ENCODE data around the gene AR.

AR gene

DNA sequence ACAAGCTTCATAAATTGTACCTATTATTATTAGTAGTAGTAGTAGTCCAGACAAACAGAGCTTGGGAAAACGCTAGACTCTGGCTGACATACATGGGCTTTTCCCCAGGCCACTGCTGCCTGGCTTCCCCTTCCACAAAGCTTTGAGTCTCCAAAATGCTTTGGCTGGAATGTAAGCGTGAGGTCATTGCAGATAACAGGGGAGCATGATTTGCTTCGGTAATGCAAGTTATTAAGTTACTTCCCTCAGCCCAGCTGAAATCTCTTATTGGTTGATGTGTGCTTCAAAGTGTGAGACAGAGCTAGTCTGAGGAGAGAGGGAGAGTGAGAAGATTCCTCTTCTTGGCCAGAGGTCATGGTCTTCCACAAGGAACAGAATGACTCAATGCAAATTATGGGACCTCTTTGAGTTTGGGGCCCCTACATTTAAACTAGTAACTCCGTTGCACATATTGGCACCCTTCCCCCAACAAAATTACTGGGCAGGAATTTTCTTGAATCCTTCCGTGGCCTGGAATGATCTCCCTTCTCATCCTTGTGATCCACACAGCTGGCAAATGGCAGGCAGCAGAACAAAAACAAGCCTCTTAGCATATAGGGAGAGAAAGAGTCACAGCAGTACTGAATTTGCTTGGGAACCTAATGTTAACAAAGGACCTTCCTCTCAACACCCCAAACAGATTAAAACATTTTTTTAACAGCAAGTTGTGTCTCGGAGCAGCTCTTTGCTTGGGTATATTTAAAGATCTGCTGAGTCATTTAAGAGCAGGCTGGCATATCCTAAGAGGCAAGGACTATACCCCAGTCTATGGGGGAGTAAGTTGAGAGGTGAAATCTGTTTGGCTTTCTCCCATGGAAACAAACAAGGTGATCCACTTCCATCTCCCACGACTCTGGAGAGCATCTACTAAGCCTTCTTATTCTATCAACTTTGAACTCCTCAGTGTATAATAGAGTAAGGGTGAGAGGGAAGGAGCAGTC lies 19.9 kb downstream of the AR start:
- no peak for DNase-seq (ENCODE audit: low read depth)

DNA sequence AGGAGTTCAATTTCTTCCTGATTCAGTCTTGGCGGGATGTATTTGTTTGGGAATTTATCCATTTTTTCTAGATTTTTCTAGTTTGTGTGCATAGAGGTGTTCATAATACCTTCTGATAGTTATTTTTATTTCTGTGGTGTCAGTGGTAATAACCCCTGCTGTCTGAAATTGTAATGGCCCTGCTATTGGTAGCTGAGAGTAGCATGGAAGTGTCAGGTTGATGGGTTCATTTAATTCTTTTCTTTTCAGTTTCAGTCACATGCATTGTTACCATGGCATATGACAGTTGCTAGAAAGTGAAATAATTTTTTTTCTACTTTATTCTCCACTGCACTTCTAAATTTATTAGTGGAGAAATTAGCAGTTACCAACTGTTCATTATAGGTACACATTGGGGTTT lies 20.7 kb downstream of the AR start:
- no peak for DNase-seq (ENCODE audit: low read depth)

DNA sequence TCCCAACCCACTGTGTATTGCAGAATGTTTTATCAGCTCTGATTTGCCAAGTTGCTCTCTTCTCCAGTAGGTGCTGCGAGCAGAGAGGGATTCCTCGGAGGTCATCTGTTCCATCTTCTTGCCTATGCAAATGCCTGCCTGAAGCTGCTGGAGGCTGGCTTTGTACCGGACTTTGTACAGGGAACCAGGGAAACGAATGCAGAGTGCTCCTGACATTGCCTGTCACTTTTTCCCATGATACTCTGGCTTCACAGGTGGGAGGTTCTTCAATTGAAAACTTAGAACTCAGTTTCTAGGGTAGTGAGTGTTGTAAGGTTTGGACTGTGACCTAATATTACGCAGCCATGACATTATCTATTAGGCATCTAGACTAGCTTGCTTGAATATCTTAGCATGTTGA lies 24.9 kb downstream of the AR start:
- no peak for DNase-seq (ENCODE audit: low read depth)

DNA sequence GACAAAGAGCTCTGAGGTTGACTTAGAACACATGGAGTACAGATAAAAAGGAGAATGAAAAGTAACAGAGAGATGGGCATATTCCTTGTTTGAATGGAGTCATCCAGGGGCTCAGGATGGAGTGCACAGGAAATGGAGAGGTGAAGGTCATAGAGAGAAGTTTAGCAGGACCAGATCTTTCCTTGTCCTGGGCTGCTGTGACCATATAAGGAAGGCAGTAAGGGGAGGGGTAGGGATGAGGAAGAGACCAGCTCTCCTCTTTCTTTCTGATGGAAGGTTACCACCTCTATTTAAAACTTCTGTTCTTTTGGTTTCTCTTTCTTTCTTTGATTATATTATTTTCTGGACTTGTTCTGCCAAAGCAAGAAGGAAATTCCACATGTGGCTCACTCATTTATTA lies 27.0 kb downstream of the AR start:
- no peak for DNase-seq (ENCODE audit: low read depth)

DNA sequence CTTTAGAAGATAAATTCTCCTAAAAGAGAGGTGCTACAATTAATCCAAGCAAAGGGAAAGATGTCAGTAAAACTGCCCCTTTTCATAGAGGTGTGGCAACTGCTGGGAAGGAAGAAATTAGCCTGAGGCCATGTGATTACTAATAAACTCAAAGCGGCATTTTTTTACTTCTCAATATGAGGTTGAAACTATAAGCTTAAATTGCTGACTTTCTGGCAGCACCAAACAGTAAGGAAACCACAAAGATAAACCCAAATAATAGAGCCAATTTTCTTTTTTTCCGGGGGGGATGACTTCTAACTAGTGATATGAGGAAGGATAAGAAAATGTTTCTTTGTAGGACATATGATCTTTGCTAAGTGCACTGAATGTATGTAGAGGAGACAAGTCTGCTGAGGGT lies 30.9 kb downstream of the AR start:
- DNase-seq (ENCODE audit: low read depth), result no peak

DNA sequence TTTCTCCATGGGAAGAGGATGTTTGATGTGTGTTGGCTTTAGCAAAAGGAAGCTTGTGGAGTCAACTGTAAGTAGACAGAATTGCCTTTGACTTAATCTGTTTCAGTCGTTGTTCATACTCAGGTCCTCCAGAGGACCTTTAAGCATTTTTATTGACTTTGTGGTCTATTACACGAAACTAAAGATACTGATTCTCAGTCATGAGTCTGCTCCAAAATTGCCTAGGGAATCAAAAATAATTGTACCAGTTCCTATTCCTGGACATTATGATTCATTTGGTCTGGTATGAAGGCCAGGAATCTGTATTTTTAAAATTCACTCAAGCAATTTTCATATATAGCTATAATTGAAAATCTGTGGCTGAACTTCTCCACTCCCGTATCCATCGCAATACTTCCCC lies 38.6 kb downstream of the AR start:
- DNase-seq (ENCODE audit: low read depth), result no peak

DNA sequence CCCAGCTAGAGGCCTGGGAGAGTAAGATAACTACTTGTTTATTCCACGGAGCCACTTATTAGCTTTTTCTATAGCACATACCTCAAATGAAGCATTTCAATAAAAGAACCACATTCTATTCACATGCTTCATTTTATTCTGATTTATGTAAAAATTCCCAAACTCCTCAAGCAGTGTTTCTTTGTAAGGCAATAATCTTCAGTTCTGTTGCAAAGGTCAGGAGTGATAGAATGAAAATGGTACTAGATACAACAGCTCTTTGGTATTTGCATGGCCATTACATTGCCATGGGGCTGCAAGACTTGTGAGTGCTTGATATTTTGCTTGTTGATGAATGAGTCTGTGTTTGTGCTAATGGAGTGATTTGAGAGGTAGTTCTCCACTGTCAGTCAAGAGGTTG lies 39.4 kb downstream of the AR start:
- DNase-seq (ENCODE audit: low read depth), result no peak

DNA sequence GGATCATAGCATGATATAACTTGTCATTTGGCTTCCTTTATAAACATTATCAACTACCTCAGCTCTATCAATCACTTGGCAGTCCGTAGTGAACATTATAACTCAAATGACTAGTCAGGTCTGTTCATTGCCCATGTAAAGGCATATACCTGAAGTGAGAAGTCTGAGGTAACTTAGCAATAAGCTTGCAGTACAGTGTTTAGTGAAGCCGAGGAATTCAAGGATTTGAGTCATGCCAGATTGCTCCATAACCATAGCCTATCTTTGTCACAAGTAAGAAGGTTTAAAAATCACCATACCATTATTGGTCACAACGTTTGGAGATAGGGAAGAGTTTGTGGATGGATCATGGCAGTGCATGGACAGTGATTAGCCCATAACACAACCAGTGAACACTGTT lies 41.6 kb downstream of the AR start:
- DNase-seq (ENCODE audit: low read depth), result no peak

DNA sequence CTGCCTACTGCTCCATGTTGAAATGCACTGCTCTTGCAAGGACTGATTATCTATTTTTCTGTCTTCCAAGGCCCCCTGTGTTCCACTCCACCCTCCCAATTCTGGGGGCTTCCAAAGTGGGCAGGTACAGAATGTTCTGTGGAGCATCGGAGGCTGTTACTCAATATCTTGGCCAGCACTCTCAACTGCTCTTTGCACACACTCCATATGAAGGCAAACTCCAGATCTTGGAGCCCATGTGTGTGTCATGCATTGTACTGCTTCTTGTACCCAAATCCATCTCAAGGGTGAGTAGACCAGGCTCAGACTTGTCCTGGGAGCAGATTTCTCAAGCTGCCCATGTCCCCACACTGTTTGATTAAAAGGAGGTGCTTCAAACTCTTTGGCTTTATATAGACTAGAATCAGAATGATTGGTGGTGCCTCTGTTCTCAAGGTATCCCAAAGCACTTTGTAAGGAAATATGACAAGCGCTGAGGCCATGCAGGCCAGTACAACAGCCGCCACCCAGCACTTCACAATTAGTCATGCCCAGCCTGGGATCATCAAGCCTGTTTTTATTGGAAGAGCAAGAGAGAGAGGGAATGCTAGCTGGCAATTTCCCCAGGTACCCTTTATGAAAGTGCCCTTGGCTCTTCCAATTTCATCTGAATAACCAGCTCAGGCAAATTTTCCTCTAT lies 44.3 kb downstream of the AR start:
- DNase-seq (ENCODE audit: low read depth), result no peak

DNA sequence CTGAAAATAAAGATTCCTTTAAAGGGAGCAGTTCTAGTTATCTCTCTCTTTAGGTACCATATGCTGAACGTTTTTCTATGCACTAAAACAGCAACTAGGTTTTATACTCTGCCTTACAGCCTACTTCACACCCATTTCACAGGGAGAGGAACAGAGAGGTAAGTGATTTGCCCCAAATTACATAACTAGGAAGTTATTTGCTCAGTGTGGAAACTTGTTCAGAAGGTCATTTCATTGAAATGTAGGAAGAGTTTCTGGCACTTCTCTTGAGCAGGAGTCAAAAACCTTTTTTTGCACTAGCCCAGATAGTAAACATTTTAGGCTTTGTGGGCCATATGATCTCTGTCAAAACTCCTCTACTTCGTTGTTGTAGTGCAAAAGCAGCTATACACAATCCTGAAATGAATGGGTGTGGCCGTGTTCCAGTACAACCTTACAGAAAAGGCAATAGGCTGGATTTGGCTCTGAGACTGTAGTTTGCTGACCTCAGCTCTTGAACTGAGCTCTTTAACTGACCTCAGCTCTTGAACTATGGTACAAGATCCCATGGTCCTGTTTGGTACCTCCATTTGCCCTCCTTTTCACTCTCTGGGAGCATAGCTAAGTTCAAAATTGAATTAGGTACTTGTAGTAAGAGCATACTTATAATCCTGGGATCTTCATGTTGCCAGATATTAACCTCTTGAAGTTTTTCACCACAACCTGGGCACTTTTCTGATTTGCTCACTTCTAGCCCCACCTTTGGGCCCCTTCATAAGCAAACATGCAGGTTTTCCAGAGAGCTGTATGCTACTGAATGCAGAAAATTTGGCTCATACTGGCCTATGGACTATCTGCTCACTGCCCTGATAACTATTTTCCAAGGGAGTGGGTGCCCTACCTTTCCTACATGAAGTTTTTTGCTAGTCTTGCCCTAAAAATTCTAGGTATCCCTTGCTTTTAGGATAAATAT lies 53.3 kb downstream of the AR start:
- no peak for DNase-seq (ENCODE audit: low read depth)

DNA sequence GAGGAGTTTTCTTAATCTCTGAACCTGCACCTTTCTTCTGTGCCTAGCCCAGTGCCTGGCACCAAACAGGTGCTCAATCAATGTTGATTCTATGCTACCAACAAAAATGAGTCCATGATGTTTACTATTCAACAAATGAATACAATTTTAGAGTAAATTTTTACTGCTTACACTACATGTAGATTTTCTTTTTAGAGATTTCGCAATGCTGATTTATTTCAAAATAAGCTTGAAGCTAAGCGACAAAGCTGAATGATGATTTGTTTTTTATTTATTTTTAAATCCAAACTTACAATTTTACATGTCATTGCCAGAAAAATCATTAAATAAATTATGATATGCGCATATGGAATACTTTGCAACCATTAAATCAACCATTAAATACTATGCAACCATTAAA lies 55.7 kb downstream of the AR start:
- DNase-seq (ENCODE audit: low read depth), result no peak

DNA sequence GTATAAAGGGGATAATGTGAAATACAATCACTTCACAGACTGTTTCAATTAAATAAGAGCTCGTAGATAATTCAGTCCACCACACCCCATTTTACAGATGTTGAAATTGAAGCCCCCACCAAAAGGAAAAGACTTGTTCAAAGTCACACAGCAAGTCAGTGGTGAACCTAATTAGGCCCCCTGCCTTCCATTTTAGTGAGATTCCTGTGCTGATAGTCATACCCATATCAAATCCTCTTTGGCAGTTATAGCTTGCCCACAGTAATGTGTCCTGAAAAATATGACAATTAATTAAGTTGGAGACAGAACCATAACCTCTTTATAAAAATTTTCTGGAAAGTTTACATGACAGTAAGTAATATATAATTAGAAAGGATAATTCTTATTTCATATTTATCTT lies 58.0 kb downstream of the AR start:
- no peak for DNase-seq (ENCODE audit: low read depth)

DNA sequence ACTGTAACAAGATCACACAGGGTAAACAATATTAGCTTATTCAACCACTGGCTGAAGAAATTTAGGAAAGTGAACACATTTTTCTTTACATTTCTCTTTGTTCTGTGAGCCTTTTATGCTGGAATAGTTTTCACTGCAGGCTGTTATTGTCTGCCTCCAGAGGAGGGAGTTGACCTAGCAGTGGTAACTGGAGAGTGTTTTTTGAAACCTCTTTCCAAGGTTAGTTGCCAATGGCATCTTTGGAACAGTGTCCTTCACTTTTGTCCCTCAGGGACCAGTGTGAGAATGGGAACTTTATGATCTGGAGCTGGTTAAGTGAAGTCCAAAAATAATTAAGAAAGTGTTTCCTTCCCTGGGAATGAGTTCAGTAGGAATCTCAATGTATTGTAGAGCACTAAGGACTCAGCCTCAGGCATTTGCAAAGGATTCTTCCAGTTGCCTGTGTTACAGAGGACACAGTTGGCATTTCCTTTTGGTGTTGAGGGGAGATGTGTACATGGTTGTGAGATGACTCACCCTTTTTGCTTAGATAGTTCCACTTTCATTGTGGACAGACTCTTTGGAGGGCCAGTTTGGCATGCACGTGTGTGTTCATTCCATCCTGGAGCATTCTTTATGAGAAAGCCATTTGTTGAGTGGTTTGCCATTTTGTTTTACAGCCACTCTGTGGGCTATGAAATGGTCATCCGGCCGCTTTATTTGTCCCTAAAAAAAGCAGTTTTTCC lies 61.3 kb downstream of the AR start:
- DNase-seq (ENCODE audit: low read depth), result no peak

DNA sequence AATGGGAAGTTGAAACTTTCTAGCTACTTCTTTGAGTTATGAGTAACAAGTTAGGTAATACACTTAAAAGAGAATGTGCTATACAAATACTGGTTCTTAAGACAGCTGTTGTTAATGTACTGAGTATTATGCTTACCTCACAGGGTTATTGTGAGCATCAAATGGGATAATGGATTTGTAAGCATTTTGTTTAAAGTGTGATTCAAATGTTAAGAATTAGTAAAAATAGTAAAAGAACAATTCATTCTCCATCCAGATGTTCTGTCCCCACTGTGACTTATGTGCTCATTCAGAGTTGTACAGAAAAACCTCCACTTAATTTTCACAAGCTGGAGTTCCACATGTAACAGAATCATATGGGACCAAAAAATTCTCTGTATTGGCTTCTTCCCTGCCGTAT lies 63.6 kb downstream of the AR start:
- no peak for DNase-seq (ENCODE audit: low read depth)

DNA sequence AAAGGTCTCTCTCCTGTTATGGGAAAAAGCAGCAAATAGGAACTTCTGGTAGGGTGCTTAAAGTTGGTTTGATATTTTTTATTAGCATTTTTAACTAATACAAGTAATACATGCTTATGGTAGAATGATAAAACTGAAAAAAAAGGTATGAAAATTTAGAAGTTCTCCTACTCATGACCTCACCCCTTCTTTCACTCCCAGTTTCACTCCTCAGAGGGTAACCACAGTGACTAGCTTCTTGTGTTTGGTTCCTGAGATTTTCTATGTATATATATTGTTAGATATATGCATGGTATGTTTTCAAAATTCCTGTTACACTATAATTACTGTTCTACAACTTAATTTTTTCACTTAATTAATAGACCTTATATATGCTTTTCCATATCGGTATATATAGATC lies 66.5 kb downstream of the AR start:
- DNase-seq (ENCODE audit: low read depth), result no peak

DNA sequence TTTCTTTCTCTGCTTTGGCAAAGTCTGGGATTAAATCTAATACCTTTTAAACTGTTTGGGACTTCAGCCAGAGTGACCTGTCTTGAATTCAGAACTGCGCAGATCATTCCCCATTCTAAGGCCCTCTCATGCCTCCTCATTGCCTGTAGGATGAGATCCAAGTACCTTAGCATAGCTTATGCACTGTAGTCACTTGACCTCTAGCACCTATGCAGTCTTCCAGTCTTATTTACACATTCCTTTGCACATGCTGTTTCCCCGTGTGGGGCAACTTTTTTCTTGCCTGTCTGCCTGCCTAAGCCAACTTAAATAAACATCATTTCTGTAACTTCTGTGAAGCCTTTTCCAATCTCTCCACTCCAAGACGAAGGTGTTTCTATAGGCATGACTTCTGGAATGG lies 68.4 kb downstream of the AR start:
- no peak for DNase-seq (ENCODE audit: low read depth)

DNA sequence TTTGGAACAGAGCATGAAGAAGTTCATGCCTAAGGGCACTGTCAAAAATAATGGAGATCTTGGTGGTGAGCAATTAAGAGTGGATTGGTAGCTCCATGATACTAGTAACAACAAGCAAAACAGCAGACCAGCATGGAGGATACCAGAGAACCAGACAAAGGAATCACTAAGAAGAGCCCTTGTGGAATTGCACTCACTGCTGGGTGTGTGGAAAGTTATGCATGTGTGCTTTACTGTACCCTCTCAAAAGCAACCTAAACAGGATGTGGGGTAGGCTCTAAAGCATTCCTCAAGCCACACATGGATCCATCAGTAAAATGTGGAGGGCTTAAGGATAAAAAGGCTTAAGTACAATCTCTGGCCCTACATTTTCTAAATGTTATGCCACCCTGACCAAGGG lies 69.5 kb downstream of the AR start:
- no peak for DNase-seq (ENCODE audit: low read depth)

DNA sequence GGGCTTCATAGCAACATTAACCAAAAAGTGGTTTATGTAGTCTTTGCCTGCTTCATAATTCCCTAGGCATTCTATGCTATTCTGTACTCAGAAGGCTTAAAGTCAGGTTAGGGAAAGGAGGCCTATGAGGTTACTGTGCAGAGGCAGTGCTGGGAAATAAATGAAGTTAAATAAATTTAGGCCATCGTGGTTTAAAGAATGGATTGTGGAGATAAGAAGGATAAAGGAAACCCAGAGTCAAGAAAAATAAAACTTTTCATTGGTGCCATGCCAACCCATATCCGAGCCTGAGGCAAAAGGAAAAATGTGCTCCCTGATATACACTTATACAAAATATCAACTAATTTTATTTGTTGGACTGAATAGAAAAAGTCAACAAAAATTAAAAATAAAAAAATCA lies 70.2 kb downstream of the AR start:
- DNase-seq (ENCODE audit: low read depth), result no peak

DNA sequence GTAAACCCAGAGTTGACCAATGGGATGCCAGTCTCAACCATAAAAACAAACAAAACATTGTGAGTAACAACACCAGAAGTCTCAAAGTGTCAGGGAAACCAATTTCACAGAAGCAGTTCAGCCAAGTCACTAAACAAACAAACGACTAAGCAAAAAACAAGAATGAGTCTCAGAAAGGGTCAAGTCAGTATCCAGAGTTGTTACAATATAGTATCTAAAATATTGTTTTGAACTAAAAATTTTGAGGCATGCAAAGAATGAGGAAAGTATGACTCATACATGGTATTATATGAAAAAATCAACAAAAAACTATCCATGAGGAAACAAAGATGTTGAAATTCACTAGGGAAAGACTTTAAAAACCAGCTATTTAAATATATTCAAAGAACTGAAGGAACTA lies 70.6 kb downstream of the AR start:
- no peak for DNase-seq (ENCODE audit: low read depth)

DNA sequence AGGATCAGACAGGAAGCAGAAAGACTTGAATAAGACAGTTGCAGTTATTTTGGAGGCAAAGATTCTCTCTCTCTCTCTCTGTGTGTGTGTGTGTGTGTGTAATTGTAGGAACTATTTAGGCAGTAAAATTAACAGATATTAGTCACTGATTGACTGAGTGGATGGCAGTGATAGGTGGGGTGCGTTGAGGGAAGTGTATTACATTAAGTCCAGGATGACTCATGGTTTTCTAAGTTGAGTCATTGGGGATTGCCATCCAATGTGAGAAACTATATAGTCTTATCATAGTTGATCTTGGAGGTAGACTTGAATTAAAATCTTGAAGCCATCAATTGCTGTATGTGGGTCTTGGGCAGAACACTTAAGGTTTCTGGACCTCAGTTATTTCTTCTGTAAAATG lies 75.4 kb downstream of the AR start:
- no peak for DNase-seq (ENCODE audit: low read depth)

DNA sequence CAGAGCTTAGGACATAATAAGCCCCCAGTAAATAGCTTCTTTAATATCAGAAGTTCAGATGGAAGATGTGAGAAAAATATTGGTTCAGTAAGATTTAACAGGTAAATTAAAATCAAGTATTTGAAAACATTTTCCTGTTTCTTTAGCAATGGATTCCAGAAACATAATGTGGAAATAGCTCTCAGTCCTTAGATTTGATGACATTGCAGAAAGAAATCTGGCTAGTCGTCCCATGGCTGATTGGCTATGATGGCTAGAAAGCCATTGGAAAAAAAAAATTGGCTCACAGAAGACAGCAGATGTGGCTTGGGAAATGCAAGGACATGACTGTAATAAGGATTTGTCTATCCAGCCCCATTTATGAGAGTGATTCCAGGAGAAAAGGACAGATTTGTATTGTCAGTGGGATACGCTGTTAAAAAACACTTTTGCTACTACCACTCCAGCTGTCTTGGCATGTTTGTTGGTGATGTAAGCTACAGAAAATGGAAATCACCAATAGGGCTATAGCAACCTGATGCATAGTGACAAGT lies 78.3 kb downstream of the AR start:
- no peak for DNase-seq (ENCODE audit: low read depth)

DNA sequence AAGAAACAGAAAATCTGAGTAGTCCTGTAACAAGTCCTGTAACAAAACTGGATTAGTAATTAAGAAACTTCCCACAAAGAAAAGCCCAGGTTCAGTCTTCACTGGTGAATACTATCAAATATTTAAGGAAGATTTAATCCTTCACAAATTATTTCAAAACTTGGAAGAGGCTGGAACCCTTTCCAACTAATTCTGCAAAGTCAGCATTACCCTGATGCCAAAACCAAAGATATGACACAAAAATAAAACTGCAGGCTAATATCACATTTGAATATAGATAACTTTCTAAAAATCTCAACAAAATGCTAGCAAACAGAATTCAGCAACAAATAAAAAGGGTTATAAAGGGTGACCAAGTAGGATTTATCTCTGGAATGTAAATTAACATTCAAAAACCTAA lies 80.5 kb downstream of the AR start:
- no peak for DNase-seq (ENCODE audit: low read depth)
